GM19099 (cell line): ENCODE measurements around the gene WWC2.

Source experiments
- POLR2A ChIP-seq: IDR thresholded peaks from 3 replicates; pipeline ENCODE4 v1.6.1; 2011; ENCODE audit warnings: low read depth; ENCODE audit not compliant: insufficient read length; ENCODE audit errors: extremely low read depth

The WWC2 gene

DNA sequence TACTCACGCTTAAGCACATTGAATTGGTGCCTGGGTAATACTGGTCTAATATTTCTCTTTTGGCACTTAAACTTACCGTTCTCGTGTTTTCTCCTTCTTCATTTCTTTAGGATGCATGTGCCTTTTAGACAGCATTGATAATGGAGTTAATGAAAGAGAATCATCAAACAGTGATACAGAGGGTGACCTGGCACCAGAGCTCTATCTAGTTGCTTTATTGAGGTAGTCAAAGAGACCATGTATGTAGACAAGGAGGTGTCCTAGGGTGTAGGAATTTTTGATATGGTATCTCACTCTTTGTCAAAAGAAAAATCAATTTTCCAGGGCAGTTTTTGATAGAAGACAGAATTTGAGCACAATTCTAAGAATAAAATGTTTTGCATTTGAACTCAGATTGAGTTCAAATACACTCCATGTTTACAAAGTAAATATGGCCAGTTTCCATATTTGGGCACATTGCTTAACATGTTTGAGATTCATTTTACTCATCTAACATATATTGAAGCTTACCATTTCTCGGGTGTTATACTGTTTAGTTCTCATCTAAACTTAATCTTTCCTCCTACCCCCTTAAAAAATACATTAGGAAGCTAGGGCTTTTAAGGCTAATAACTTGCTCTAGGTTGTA is 92.0 kb downstream of the WWC2 start:
- no peak for TF ChIP-seq POLR2A

GRCh38 chr4:183191630-183192029 is 92.6 kb downstream of the WWC2 start:
- TF ChIP-seq POLR2A: no peak

- no peak for TF ChIP-seq POLR2A
Measured at GRCh38 chr4:183192571-183192970, 93.5 kb downstream of the WWC2 start.

DNA sequence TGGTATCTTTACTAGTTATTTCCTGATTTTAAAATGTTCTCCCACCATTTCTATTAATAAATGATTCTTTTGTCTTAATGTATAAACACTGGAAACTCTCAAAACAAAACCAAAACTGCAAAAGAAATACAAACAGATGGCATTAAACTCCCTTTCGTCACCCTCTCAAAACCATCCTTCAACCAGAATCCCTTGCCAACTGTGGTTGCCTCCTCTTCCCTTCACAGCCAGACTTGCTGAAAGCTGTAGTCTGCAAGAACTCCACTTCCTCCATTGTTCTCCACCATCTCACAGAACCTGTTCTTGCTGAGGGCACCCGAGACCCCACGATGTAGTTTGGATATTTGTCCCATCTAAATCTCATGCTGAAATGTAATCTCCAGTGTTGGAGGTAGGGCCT is 96.5 kb downstream of the WWC2 start:
- no peak for TF ChIP-seq POLR2A

- no peak for TF ChIP-seq POLR2A
Measured at GRCh38 chr4:183197140-183197539, 98.1 kb downstream of the WWC2 start.

GRCh38 chr4:183200453-183200852 is 101.4 kb downstream of the WWC2 start:
- no peak for TF ChIP-seq POLR2A

GRCh38 chr4:183201331-183201730 is 102.3 kb downstream of the WWC2 start:
- no peak for TF ChIP-seq POLR2A

GRCh38 chr4:183202523-183202922 is 103.5 kb downstream of the WWC2 start:
- no peak for TF ChIP-seq POLR2A

GRCh38 chr4:183204793-183205192 is 105.7 kb downstream of the WWC2 start:
- no peak for TF ChIP-seq POLR2A

GRCh38 chr4:183205193-183205592 is 106.1 kb downstream of the WWC2 start:
- no peak for TF ChIP-seq POLR2A

GRCh38 chr4:183205709-183206108 is 106.7 kb downstream of the WWC2 start:
- no peak for TF ChIP-seq POLR2A

DNA sequence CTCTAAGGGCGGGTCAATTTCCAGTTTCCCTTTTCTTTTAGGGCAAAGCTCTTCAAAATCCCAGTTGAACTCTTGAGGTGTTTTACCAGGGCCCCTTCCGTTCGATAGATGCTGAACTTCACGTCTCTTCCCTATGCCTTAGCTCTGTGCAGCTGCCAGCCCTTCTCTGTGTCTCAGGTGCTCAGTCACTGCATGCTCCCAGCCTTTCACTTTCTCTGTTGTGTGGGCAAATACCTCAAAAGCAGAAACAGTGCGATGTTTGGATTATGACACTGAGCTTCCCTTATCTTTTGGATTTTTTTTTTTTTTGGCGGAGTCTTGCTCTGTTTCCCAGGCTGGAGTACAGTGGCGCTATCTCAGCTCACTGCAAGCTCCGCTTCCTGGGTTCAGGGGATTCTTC is 112.5 kb downstream of the WWC2 start:
- no peak for TF ChIP-seq POLR2A

GRCh38 chr4:183213996-183214395 is 114.9 kb downstream of the WWC2 start:
- TF ChIP-seq POLR2A: no peak

DNA sequence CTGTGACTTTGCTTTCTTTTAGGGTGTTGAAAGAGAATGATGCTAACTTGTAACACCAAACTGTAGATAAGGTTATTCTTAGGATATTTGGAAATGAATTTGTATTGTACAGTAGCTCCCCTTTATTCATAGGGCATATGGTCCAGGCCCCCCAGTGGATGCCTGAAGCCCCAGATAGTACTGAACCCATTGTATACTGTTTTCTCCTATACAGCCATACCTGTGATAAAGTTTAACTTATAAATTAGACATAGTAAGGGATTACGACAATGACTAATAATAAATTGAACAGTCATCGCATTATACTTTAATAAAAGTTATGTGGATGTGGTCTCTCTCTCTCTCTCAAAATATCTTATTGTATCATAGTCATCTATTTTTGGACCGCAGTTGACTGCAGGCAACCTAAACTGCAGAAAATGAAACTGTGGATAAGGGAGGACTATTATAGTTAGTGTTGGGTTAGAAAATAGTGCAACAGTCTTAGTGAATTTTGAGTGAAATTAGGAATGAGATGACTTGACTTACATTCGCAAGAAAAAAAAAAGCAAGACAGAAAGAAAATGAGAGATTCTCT is 115.9 kb downstream of the WWC2 start:
- no peak for TF ChIP-seq POLR2A

DNA sequence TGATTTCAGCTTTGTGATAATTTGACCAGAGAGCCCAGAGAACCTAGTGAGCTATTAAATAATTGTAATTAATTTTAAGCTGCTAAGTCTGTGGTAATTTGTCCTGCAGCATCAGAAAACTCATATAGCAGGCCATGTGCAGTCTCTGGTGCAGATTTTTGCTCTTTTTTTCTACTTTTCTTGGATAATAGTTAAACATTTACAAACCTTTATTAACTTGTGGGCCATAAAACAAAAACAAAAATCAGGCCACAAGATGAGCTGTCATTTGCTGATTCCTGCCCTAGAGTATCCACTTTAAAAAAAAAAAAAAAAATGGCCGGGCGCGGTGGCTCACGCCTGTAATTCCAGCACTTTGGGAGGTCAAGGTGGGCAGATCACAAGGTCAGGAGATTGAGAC is 121.2 kb downstream of the WWC2 start:
- TF ChIP-seq POLR2A: no peak

DNA sequence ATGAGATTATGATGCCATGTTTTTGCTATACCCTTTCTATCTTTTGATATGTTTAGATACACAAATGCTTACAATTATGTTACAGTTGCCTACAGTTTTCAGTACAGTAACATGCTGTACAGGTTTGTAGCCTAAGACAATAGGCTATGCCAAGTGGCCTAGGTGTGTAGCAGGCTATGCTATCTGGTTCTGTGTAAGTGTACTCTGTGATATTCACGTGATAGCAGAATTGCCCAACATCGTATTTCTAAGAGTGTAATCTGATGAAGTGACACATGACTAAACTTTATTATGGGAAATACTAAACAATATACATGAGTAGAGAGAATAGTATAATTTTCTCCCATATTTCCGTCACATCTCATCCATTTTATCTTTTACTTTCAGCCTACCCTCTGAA is 124.0 kb downstream of the WWC2 start:
- no peak for TF ChIP-seq POLR2A

DNA sequence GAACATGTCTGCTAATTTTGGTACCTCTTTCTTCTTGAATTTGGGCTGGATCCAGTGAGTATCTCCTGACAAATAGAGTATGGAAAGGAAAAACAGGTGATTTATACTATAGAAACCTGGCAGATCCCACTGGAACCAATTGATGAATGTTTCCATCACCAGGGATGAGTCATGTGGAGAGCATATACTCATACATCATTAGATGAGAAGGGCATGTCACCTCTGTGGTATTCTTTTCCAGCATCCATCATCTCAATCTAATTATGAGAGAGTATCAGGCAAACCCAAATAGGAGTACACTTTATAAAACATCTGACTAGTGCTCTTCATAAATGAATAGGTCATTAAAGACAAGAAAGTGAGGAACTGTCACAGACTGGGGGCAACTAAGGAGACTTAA is 130.3 kb downstream of the WWC2 start:
- TF ChIP-seq POLR2A: no peak
